Activated CD4-positive, alpha-beta T cell treated with anti-CD3 and anti-CD28 coated beads, Interleukin-2, amount 50 U/mL, for 48 hours (primary cell): Measurements from ENCODE around the gene RCN1.
A peak's percentile ranks its signal among the peaks of the same experiment; 100 is the strongest.
"Not testable (repeated sequence)": the region's sequence is repeated elsewhere in the genome, so short reads cannot be mapped to it uniquely, and the experiment has no call there.

Experiments
- DNase-seq, 2 experiments: peaks; one replicate each; pipeline ENCODE4 v3.0.0-alpha.2; 2020

The RCN1 gene

DNA sequence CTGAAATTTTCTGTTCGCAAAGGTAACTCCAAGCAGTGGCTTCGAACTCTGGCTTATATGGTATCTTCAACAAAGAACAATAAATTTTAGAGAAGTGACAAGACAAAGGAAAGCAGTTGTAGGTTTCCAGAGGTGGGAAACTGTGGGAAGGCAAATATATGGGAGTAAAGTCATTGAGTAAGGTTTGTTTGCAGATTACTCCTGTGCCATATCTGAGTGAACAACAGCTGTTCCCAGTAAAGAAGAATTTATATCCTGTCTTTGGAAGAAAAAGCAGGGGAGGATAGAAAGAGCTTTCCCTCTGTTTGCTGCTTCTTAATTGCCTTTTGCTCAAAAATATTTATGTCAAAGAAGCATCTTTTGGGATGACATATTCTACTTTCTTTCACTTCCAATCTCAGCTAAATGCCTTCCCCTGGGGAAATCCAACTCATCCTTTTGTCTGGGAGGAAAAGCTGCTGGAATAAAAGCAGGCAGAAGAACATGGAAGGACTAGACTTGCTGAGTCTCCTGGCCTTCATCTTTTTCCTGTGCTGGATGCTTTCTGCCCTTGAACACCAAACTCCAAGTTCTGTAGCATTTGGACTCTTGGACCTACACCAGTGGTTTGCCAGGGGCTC is 10.4 kb upstream of the RCN1 start:
- no peak for DNase-seq

GRCh38 chr11:32081129-32081641 is 9.7 kb upstream of the RCN1 start:
- no peak for DNase-seq

- no peak for DNase-seq
Observed at GRCh38 chr11:32081901-32082300, 9.0 kb upstream of the RCN1 start.

GRCh38 chr11:32082346-32082986 is 8.4 kb upstream of the RCN1 start:
- DNase-seq, result no peak

GRCh38 chr11:32087597-32087996 is 3.3 kb upstream of the RCN1 start:
- DNase-seq, result no peak

DNA sequence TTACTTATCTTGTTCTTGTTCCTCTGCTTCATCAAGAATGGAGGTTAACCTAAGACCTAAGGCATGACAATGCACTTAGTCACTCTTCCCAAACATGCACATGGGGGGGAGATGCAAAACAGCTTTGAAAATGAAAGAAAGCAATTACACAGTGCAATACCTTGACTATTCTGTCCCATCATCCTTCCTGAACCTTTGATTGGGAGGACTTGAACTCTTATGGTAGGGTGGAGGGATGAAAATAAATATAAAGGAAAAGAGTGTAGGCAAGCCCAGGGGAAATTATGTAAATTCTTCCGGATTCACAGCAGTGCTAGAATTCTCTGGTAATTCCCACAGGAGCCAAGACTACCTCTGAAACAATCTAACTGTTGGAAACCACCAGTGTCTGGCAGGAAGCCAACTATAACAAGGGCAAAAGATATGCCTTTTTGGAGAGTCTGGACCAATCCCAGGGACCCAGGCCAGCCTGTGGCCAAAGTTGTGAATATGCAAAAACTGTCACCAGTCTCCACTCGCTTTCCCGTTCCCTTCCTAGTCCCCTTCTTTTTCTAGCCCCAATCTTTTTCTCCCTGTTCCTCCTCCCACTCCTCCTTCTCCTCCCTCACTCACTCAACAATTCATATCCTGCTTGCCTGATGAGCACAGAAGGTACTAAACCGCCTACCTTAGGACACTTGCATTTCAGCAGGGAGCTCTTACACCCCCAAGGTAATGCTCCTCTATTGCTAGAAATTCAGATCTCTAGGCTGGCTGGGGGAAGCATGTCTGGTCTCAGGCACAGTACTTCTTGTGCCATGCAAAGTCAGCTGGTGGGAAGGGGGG is 2.5 kb upstream of the RCN1 start:
- peak; percentile 12 to 20 for DNase-seq

DNA sequence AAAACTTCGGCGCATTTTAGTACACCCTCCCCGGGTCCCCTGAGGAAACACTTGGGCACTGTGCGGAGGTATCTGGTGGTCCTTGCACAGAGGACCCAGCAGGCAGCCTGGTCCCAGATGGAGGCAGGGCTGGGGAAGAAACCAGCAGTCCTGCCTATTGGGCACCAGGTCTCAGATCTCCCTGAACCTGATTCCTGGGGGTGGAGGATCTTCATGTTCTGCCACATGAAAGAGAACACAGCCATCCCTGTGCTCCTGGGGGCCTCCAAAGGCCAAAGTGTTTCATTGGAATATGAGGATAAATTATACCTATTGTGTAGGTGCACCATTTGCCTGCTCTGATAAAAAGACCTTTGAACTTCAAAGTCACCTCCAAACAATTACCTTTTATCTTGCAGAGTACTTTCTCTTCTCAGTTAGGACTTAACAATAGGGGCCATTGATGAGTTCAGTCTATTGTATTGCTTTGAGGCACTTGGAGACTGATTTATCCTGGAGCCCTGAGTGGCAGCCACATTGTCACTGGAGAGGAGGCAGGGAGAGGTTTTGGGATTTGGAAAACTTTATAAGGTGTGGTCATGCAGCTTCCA is 1.8 kb downstream of the RCN1 start:
- DNase-seq, result no peak

DNA sequence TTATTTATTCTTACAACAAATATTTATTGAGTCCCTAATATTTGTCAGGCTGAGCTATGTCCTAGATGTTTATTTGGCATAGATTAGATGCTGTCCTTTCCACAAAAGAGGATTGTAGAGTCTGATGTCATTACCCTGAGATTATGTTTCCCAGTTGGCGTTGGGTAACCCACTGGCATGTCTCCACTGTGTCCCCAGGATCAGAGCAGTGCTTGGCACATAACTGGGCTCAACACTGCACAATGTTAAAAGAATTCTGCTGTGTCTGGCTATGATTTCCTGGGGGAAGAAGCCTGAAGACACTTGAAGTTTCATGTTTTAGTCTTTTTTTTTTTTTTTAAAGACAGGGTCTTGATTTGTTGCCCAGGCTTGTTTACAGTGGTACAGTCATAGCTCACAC is 4.0 kb downstream of the RCN1 start:
- DNase-seq, result no peak

DNA sequence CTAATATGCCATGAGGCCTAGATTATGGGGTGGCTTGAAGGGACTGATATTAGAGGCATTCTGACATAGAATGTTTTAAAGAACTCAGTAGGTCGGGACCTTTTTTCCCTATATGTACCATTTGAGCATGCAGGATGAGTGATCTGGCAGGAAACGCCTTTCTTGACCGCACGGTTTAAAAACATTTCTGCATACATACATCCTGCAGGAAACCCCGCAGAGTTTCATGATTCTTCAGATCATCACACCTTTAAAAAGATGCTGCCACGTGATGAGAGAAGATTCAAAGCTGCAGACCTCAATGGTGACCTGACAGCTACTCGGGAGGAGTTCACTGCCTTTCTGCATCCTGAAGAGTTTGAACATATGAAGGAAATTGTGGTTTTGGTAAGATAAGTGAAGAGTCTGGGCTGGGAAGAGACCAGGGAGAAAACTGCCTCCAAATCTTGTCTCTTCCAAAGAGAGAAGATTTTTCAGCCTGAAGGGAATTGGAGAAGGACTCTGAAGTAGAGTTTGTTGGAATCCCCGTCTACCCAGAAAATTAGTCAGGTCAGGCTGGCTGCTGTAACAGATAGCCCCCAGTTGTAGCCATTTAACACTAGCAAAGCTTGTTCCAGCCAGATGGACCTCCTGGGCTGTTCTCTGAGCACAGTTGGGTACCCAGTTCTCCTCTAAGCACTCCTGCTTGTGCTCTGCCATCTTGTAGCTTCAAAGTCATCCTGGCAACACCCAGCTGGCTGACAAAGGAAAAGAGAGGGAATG is 7.4 kb downstream of the RCN1 start:
- no peak for DNase-seq

GRCh38 chr11:32099516-32099915 is 8.6 kb downstream of the RCN1 start:
- DNase-seq, result no peak

- DNase-seq, result no peak
Observed at GRCh38 chr11:32100495-32100894, 9.6 kb downstream of the RCN1 start.

DNA sequence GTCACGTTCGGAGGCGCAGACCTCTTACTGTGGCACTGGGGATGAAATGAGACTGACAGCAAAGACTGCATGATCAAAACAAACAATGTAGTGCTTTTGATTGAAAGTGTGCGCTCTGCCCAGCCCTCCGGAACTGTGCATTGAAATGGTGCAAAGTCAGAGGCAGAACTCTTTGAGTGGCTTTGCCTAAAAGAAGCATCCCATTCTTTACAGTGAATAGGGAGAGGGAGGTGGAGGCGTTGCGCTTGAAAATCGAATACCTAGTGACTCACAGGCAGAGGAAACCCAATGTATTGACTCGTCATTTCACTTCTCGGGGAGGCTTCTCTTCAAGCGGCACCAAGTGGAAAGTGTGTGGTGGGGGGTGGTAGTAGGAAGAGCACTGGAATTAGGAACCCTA is 10.9 kb downstream of the RCN1 start:
- no peak for DNase-seq

DNA sequence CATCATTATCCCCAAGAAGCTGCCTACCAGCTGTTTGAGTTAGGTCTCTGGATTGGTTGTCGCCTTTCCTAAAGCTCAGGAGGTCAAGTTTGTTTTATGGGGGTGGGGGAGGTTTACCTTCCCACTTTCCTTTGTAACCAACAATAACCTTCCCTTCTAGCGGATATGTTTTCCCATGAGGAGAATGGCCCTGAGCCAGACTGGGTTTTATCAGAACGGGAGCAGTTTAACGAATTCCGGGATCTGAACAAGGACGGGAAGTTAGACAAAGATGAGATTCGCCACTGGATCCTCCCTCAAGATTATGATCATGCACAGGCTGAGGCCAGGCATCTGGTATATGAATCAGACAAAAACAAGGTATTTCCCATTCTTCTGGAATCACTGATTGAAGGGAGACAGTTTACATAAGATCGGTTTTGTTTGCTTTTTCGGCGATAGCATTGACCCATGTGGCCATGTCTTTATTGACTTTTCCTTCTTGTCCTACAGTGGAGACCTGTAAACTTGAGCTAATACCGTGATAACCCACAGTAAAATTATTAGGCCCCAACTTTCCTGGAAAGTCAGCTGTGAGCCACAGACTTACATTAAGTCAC is 12.3 kb downstream of the RCN1 start:
- not testable (repeated sequence) for DNase-seq

GRCh38 chr11:32103941-32104340 is 13.1 kb downstream of the RCN1 start:
- no peak for DNase-seq

DNA sequence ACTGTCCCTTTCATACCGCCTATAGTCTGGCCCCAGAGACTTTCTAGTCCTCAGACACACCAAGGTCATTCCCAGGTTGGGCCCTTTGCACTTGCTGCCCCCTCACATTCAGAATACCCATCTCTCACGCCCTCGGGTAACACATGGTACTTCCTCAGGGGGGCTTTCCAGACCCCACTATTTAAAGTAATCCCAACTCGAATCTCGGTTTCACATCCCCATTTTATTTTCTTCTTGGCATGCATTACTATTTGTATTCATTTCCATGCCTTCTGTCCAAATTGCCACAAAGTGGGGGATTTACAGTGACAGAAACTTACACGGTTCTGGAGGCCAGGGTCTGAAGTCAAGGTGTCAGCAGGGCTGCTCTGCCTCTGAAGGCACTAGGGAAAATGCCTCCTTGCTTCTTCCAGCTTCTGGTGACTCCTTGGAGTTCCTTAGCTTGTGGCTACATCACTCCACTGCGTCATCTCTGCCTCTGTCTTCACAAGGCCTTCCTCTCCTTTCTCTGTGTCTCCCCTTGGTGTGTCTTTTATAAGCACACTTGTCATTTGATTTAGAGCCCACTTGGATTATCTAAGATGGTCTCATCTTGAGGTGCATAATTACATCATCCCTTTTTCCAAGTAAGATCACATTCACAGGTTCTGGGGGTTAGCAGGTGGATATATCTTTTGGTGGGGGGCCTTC is 15.1 kb downstream of the RCN1 start:
- DNase-seq, result no peak

DNA sequence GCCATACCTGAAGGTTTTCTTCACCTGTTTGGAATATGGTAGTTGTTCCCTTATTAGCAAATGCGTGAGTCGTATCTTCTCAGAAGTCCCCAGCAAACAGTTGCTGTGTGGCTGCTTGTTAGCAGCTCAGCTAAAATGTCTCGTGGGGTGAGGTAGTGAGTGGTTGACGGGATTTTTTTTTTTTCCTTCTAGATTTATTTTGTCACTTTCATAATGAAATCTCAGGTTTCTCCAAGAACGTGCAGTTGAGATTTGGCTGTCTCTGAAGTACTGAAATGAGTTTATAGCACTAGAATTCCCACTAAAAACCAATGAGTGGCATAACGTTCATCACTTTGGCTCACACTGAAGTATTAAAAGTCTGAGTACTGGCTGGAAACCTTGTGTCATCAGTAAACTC is 16.8 kb downstream of the RCN1 start:
- no peak for DNase-seq

- no peak for DNase-seq
Observed at GRCh38 chr11:32108576-32108975, 17.7 kb downstream of the RCN1 start.

DNA sequence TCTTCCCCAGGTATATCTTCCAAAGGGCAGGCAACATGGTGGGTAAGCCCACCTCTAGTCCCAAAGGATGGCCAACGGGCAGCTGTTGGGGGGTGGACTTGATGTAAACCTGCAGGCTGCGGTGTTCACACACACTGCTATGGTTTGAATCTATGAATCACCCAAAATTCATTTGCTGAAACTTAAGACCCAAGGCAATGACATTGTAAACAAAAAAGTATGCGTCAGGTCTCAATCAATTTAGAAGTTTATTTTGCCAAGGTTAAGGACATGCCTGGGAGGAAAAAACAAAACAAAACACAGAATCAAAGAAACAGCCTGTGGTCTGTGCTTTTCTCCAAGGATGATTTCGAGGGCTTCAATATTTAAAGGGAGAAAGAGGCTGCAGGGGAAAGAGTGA is 18.3 kb downstream of the RCN1 start:
- DNase-seq, result no peak

GRCh38 chr11:32109592-32109991 is 18.7 kb downstream of the RCN1 start:
- no peak for DNase-seq

DNA sequence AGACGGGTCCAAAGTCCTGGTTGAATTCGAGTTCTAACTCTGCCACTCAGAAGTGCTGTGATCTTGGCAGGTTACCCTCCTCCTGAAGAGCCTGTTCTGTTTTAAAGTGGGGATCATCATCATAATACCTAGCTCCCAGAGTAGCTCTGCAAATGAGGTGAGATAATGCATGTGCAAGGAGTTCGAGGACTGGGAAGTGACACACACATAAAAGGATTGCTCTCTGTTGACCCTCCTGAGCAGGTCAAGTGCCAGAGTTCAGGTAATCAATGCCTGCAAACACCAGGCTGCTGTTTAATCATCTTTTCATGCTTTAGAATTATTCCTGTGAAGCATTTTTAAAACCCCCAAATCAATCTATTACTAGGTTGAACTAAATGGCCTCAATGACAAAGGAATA is 19.9 kb downstream of the RCN1 start:
- DNase-seq, result no peak

DNA sequence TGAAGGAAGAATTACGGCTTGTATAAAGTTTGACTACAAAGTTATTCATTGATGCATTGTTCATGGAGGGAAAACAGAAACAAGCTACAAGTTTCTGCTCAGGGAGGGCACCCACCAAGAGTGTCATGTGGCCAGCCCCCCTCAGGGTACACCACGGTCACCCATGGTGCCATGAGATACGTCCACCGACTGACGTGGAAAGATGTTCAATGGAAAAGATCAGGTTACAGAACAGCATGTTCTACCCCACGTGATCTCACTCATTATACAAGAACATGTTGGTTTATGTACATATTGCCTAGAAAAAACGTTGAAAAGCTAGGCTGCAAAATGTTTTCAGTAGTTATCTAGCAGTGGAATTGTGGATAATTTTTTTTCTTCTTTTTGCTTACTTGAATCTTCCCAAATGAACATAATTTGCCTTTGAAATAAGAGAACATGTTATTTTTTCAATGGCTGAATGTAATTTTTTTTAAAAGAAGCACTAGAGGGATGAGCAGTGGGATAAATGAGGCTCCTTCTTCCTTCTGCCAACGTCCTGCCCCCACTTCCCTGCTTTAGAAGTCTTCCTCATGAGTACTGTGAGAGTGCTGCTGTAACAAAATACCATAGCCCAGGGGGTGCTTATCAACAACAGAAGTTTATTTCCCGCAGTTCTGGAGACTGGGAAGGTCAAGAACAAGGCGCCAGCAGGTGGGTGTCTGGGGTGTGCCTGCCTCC is 22.5 kb downstream of the RCN1 start:
- DNase-seq, result no peak
